NCI-H128 (cell line): ENCODE data around the gene PODXL2.

Experiments used
- DNase-seq: peaks from one replicate; lab custom pipeline; 2025; ENCODE audit not compliant: unreplicated experiment; lab: John Stamatoyannopoulos, UW

The PODXL2 gene

DNA sequence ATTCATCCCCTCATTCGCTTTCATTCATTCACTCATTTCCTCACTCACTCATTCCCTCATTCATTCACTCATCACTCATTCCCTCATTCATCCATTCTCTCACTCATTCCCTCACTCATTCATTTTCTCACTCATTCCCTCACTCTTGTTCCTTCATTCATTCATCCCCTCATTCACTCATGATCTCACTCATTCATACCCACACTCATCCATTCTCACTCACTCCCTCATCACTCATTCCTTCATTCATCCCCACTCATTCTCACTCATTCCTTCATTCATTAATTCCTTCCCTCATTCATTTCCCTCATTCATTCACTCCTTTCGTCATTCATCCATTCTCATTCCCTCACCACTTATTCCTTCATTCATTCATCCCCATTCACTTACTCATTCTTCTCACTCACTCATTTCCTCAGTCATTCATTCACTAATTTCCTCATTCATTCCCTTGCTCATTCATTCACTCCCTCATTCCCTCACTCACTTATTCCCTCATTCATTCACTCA, 58.3 kb downstream of the PODXL2 start:
- no peak for DNase-seq

DNA sequence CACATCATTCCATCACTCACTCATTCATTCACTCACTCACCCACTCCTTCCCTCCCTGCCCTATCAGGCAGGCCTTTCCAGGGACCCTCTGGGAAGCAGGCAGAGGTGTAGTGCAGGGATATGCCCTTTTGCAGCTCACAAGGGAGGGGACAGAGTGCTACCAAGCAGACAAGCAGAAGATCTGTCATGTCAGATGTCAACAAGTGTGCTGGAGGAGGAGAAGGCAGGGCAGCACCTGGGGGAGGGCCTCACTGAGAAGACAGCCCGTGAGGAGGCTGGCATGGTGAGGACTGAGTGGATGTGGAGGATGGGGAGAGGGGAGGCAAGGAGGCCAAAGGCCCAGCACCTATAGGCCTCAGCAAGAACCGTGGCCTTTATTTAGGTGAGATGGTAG, 59.0 kb downstream of the PODXL2 start:
- DNase-seq: no peak

DNA sequence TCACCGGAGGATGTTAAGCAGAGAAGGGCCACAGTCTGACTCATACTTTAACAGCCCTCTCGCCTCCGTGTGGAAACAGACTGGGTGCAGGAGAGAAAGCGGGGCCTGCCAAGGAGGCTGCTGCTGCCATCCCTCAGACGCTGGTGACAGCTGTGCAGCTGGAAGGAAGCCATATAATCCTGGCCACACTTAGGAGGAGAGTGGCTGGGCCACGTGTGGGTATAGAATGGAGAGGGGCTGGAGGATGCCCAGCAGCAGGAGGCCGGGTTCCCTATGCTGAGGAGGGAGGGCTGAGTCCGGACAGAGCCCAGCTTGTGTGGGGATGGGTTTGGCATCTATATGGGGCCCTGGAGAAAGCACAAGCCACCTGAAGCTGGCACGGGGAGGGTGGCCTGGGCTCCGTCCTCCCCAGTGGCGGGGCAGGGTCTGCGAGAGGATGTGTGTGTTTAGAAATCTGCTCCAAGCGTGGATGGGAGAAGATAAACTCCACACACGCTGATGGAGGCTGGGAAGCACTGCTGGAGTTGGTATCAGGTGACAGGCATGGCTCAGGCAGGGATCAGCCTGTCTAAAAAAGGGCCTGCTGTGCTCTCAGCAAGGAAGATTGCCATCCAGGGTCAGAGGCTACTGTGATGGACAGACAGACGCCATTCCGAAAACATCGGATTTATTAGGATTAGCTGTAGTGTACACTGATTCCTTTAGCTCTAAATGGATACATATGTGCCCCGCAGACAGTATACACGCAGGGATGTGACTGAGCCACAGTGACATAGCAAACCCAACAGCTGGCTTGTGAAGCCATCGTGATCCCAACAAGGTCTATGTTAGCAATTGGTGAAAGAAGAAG, 59.7 kb downstream of the PODXL2 start:
- no peak for DNase-seq

DNA sequence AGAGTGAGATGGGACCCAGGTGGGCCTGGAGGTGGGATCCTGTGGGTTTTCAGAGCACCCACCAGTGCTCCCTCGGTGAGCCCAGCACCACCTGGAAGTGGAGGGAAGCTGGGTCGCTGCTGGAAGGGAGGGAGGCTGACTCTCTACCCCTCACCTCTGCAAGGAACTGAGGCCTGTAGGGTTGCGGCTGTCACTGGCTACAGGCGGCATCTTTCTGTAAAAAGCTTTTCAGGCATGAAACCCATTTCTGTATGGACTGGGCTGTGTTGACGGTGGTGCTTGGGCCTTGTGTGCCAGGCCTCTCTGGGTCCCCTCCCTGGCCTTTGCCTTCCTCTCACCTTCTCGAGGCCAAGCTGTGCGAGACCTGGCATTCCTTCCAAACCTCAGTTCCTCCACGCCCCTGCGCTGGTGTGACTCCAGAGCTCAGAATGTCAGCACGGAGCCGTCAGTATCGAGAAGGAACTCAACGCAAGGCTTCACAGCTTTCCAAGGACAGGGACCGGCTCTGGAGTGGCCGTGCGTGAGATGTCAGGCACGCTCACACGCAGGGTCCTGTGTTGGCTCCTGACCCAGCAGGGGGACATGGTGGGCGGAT, 60.4 kb downstream of the PODXL2 start:
- DNase-seq: no peak

DNA sequence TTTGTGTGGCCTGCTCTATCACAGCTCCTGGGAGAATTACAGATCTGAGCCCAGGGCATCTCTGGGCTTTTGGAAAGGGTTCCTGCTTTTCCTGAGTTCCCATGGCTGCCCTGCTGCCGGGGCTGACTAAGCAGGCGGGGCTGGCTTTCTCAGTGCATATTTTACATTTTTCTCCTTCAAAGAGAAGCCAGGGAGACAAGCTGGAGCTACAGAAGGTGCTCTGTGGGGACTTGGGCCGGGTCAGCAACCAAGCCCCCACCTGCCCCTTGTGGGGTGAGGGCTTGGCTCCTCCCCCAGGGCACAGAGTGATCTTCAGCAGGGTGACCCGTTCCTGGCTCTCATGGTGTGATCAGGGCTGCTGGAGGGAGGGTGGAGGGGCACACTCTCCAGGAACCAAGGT, 61.1 kb downstream of the PODXL2 start:
- no peak for DNase-seq

DNA sequence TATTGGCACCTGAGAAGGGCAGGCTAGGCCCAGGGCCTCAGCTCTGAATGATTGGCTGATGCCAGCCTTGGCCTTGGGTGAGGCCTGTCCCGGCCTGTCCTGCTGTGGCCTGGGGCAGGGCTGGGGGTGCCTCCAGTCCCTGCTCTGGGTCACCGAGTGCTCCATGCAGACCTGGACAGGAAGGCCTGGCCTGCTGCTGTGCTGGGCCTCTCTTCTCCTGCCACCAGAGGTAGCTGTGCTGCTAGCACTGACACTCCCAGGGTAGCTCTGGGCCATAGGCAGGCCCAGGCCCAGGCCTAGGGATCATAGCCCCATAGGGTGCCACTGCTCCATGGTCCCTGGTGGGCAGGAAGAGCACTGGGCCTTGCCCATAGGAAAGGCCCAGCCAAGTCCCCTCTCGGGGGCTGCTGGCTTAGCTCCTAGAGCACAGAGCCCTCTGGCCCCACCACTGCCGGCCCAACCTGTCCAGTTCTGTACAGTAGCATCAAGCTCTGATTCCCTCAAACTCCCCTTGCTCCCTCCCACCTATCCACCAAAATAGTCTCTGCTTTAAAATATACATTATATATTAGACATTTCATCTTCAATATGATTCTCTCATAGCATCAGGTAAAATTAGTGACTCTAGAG, 62.0 kb downstream of the PODXL2 start:
- DNase-seq: no peak

DNA sequence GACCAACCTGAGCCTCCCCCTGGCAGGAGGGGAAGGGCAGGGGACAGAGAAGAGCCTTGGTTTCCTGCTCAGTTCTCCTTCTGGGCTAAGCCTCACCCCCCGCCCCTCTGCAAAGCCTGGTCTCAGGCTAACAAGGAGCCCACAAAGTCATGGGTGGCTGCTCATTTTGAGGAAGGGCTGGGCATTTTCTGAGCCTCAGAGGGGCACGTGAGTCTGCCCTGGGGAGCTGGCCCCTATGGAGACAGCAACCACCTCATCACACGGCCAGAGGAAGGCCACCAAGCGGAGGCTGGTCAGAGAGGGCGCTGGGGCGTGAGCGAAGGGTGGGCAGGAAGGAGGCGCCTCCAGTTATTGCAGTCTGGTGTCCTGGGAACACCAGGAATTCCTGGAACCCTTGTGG, 62.5 kb downstream of the PODXL2 start:
- no peak for DNase-seq

DNA sequence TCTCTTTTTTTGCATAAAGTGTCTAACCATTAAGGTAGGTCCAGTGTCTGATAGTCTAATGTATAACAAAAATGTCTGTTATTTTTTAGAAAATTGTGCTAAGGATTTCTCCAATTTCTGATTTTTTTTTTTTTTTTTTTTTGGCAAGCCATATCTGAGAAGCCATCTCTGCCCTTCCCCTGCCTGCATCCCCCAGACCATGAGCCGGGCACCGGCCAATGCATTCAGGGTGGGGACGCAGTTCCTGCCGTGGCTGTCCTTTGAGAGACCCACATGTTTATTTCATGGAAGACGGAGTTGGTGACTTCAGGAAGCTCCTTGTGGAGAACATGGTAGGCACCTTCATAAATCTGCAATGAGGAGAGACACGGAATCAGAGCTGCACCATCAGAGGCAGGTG, 63.0 kb downstream of the PODXL2 start:
- no peak for DNase-seq

DNA sequence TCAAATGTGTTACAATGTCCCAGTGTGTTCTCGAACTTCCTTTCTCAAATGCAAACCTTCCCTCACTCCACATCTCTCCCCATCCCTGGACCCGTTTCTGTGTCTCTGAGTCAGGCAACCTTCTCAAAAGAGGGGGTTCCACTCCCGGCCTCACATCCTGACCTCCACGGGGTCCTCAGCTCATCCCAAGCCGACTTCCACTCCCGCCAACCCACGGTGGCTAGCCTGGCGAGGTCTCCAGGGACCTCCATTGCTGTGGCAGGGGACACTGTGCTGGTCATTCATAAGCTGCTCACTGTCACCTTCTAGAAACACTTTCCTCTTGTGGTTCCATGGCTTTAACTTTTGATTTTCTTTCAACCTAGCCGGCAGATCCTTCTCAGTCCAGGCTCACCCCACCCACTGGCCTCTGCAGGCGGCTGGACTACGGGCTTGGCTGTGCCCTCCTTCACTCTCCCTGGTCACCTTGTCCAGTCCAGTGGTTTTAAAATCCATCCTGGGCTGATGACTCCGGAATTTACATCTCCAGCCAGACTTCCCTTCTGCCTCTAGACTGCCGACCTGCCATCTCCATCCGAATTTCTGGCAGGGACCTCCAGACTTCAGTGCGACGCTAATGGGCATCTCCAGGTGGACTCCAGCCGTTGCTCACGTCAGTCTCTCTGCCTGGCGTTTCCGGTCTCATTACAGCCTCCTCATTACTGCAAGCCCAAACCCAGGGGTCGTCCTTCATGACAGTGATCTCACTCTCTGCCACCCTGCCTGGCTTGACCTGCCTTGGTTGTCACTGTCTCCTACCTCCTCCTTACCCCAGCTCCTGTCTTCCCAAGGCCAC, 63.7 kb downstream of the PODXL2 start:
- DNase-seq: no peak

DNA sequence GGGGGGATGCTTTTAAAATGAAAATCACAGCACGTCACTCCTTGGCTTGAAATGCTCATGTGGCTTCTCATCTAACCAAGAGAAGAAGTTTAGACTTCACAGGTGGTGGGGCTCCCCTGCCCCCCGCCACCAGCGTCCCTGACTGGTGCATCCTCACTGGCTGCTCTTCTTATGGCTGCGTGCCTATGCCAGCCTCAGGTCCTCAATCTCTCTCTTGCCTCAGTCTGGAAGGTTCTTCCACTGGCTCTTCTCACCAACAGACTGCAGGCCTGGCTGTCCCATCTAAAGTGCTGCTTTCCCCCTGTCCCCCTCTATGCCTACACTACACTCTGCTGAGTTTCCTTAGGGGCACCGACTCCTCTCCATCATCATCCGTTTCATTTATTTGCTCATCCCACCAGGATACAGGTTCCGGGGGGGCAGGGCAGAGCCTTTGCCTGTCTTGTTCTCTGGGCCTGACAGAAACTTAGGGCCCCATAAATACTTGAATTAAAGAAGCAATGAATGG, 64.4 kb downstream of the PODXL2 start:
- no peak for DNase-seq

DNA sequence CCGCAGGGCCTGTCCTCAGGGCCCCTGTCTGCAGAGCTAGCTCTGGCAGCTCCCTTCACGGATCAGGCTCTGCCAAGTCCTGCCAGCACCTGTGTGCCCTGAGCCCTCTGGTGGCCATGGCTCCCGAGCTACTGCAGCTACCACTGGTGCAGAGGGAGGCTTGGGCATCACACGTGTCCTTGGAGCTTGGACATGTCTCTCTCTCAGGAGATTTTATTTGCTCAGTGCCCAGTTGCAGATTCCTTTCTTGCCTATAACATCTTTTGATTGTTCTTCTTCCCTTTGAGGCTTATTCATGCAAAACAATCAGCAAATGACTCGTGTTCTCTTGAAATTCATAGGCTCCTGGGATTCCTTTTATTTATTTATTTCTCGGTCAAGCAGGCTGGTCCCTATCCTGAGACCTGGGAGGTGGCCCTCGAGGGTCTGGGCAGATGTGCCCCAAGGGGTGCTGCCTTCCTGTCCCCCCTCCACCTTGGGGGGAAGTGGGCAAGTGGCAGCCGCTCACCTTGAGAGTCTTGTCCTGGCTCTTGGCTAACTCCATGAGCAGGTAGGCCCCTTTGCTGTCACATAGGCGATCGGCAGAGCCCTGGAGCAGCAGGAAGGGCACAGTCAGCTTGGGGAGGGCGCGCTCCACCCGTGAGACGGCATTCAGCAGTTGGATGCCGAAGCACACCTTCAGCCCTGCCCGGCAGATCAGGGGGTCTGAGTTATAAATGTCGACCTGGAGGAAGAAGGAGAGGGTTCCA, 65.7 kb downstream of the PODXL2 start:
- DNase-seq: peak; percentile 45

DNA sequence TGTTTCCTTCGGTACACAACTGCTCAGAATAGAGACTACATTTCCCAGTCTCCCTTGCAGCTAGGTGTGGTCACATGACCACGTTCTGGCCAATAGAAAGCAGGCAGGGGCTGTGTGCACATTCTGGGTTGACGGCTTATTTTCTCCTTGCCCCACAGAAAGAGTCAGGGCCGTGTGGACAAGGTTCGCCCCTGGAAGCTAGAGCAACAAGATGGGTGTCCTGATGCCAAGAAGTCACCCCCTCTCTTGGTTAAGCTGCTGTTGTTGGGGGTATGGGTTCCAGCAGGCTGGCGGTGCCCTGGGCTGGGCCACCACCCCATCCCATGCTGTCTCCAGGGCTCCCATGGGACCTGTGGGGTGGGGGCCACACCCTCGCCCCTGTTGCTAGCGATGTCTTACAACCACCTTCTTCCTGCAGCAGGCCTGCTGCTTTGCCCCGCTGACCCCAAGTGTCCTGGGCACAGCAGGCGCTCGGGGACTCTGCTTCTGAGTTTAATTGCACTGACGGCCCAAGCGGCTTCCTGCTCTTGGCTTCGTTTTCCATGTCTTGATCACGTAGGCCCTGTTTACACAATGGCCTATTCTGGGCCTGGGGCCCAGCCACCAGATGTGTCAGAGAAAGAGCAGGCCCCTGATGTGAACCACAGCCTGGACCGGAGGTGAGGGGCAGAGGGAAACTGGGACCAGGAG, 68.7 kb downstream of the PODXL2 start:
- DNase-seq: no peak

DNA sequence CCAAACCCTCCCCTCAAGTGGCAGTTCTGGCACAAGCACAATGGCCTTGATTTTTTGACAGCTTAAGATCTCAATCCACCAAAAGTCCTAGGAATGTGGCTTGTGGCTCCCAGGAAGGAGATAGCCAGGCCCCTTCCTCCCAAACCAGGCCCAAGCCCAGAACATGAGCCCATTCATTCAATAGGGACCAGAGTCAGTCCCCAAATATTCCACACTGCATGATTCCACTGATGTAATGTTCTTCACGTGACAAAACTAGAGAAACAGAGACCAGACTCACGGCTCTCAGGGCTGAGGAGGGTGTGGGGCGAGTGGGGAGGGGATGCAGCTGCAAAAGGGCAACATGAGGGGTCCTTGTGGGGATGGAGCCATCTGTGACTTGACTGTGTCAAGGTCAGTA, 69.3 kb downstream of the PODXL2 start:
- DNase-seq: no peak

DNA sequence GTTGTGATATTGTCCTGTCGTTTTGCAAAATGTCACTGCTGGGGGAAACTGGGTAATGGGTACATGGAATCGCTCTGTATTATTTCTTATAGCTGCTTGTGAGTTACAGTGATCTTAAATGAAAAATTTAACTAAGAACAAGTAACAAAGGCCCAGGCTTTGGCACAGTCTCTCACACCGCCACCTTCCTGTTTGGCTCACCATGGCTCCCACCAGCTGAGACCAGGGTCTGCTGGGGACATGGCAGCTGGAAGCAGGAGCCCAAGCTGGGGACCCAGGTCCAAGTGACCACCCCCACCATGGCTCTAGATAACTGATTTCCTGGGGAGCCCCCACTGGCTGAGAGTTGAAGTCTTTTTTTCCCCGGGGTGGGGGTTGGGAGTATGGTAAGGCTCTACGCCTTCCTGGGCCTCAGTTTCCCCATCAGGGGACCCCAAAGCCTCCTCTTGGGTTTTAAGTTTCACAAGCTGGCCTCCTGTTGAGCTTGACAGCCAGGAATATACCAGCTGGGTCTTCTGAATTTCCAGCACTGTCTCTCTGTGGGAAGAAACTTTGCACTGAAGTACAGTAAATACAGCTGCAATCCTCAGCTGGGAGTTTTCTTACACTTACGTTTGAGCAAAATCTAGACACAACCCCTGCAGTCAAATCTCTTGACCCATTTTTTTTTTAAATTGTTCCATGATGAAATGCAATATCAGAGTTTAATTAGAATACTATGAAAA, 69.9 kb downstream of the PODXL2 start:
- no peak for DNase-seq

DNA sequence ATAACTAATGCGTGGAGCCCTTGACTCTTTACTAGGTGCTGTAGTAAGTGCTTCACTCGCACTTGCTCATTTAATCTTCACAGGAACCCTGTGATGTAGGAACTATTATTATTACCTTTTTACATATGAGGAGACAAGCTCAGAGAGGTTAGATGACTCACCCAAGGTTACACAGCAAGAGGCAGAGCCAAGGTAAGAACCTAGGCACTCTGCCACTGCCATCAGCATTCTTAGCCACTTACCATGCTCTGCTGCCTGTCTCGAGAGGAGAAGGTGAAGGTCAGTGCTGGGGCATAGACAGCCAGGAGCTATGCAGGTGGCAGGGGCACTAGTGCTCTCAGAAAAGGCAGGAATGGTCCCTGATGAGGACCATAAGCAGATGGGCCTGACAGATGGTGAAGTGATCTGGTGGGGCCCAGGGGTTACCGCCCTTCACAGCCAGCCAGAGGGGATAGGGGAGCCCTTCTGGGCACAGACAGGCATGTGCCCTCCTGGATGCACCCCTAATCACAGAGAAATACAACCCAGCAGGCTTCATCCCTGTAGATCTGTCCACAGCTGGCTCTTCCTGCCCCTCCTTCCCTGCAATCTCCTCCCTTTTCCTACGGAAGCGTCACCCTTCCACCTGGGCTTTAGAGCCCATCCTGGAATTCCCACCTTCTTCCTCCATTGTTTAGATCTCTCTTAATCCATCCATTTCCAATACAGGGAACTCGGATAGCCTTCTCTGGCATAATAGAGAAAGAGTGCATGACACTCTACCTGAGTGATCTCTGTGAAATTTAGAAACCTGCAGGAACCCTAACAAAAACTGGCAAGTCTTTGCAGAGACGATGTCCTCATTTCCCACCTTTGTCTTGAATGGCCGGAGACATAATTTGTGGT, 70.7 kb downstream of the PODXL2 start:
- no peak for DNase-seq

DNA sequence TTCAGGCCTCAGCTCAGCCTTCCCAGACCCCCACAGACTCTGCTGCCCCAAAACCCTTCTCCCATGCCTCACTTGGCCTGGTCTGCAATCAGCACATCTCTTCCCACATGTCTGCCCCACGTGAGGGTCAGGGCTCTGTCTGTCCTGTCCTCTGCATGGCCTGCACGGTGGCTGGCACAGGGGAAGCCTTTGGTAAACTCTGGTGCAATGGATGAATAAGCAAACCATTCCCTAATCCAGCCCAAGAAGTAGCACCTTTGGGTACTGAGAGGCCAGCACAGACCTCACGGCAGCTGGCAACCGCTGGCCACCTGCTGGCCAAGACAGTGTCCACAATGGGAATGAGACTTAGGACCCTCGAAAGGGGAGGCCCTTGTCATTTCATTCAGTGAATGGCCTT, 71.4 kb downstream of the PODXL2 start:
- DNase-seq: no peak

DNA sequence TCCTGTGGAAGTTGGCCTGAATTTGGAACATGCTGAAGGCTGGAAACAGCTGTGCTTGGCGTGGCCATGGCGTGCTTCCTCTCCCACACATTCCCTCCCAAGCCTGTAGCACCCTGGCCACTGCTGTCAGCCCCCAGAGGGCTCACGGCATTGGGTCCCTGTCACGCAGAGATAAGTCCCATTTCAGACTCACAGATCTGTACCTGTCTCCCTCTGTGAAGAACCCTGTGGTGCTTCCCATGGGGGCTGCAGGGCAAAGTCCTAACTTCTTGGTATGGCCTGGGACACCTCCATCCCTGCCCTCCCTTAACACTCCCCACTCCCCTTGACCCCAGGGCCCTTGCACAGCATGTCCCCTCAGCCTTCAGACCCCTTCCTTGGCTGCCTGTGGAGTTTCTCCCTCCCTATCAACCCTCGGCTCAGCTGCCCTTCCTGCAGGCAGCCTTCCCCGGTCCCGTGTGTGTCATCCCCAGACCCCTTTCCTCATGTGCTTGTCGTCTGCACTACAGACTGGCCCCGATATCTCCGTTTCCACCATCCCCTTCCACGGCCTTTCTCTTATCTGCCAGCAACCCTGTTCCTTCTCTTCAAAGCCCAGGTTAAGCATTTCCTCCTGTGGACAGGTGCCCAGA, 72.4 kb downstream of the PODXL2 start:
- DNase-seq: no peak

DNA sequence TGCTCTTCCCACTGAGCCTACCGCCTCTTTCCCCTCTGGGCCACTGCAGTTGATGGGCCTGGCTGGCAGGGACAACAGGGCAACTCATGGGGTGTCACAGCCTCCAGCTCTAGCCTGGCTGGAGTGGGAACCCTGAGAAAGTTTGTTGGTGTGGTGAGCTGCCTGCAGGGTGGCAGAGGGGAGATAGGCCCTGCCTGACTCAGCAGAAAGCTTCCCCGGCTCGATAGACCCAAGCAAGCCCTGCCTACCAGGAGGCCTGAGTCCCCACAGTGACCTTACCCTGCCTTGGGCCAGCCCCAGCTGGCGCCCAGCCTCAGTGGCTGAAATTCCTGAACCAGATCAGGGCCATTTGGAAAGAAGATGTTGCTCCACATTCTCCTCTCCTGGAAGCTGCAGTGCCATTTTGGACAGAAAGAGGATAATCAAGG, 73.2 kb downstream of the PODXL2 start:
- no peak for DNase-seq
